Spleen (tissue), 11 donors: ENCODE results near the gene TYMP. TPM values are rescaled to one million over a fixed set of nuclear protein-coding genes. Genes with fewer than 3 reads are reported as not detected.

Experiments used
- DNase-seq: peaks from one replicate; pipeline ENCODE4 v3.0.0-alpha.2; 2020
- H3K27ac ChIP-seq, 8 donors: fragments of 200-600 bp; sonication (generic) in 7 of 8; 1 replicate in 4 of 8; 2 replicates in 4 of 8; pipeline versions ENCODE4 v1.5.0 to v1.8.0; 2016 to 2021; ENCODE audit warnings: inconsistent platforms in 4 of 8, mild to moderate bottlenecking in 4 of 8, moderate library complexity in 1 of 8
- H3K27me3 ChIP-seq, 7 donors: fragments of 200-600 bp; sonication (generic) in 6 of 7; replicated peaks in 1 of 7; 1 replicate in 4 of 7; 2 replicates in 3 of 7; pipeline versions ENCODE4 v1.5.0 to v1.8.0; 2016 to 2021; ENCODE audit warnings: inconsistent platforms in 3 of 7, mild to moderate bottlenecking in 1 of 7
- H3K36me3 ChIP-seq, 6 donors: fragments of 200-600 bp; sonication (generic) in 5 of 6; 1 replicate in 4 of 6; 2 replicates in 2 of 6; pipeline versions ENCODE4 v1.5.0 to v1.8.0; 2016 to 2021; ENCODE audit warnings: inconsistent platforms in 2 of 6
- H3K4me1 ChIP-seq, 6 donors: fragments of 200-600 bp; sonication (generic) in 5 of 6; 1 replicate in 3 of 6; 2 replicates in 3 of 6; pipeline versions ENCODE4 v1.5.0 to v1.8.0; 2016 to 2021; ENCODE audit warnings: inconsistent platforms in 3 of 6
- H3K4me3 ChIP-seq, 8 donors: fragments of 200-600 bp; sonication (generic) in 7 of 8; 1 replicate in 4 of 8; 2 replicates in 4 of 8; pipeline versions ENCODE4 v1.5.0 to v1.8.0; 2016 to 2021; ENCODE audit warnings: inconsistent platforms in 4 of 8, mild to moderate bottlenecking in 4 of 8, moderate library complexity in 2 of 8
- H3K9me3 ChIP-seq, 8 donors: fragments of 200-600 bp; sonication (generic) in 7 of 8; 1 replicate in 4 of 8; 2 replicates in 4 of 8; pipeline versions ENCODE4 v1.5.0 to v1.8.0; 2016 to 2021; ENCODE audit warnings: inconsistent platforms in 4 of 8
- CTCF ChIP-seq, 11 experiments: fragments of 200-600 bp in 7 of 11; fragments of 450-650 bp in 4 of 11; sonication (generic) in 4 of 11; IDR thresholded peaks in 8 of 11; conservative IDR thresholded peaks in 3 of 11; 1 replicate in 7 of 11; 2 replicates in 4 of 11; pipeline versions ENCODE4 v1.4.0 to v1.8.0; 2016 to 2021; ENCODE audit warnings: antibody characterized with exemption in 11 of 11, inconsistent platforms in 4 of 11, mild to moderate bottlenecking in 1 of 11
- POLR2A ChIP-seq, 3 donors: fragments of 450-650 bp; IDR thresholded peaks; one replicate each; pipeline ENCODE4 v1.5.1; 2017; ENCODE audit warnings: antibody characterized with exemption in 3 of 3, mild to moderate bottlenecking in 1 of 3
- POLR2AphosphoS5 ChIP-seq, 3 donors: sonication (generic); formaldehyde crosslinking; IDR thresholded peaks; one replicate each; pipeline ENCODE4 v1.5.1; 2017; ENCODE audit warnings: antibody characterized with exemption in 3 of 3
- WGBS, 5 donors: extraction: QIAGEN DNeasy Blood & Tissue Kit in 3 of 5; methylation state at CpG; one replicate each; pipeline versions ENCODE4 v1.1.5 to v1.1.7; 2013 to 2018; 5-methylcytosine and 5-hydroxymethylcytosine counted together
- intact Hi-C: fragments of 100-400 bp; cut with DNase I; formaldehyde crosslinking; loops from one replicate; pipeline ENCODE4 v1.15.0; 2023; ENCODE audit warnings: low total_unique reads
- polyA plus RNA-seq, 3 donors: library from polyadenylated mRNA; stranded (reverse); fragments of 200-250 nt; gene quantifications; one replicate each; pipeline ENCODE4 v1.2.1, GENCODE V29; 2013
- total RNA-seq, 7 donors: library from RNA; depleted of rRNA in 3 of 7; stranded (reverse); fragments of >200 nt in 3 of 7; fragmentation: NEBNext Ultra II Directional in 4 of 7; extraction: Animal tissue kit (Norgen Biotek cat#: 25700) in 4 of 7; gene quantifications; one replicate each; pipeline versions ENCODE4 v1.1.0 to v1.2.1, GENCODE V29; 2016 to 2021
- donor health status: healthy with polysubstance abuse.
- donor health status: DM: no; HTN: no; CAD: no; lungs with moderate emphysema.
- donor health status: DM: no; HTN: no; CAD: no.
- donor health status: Bipolar disorder and iron deficiency.
- donor health status: healthy.
- donor health status: DM: no; HTN: no; CAD: no.
- donor health status: DM: yes; HTN: yes; CAD: no.

TYMP gene
- total and polyA plus RNA-seq, 10 donors: 73.7 to 284 (median 145) TPM

GRCh38 chr22:50523806-50524675, 5.8 kb downstream of the TYMP start:
- DNase-seq: no peak
- Histone ChIP-seq H3K27ac (peak overlapping the region in 4 of 8 donors; percentile 99 to 100 (median 100)), H3K27me3 (no peaks in the 10 kb centered on the region), H3K36me3 (peaks cover 0 to 68% (median 47%) of the 10 kb centered on the region in 6 donors), H3K9me3 (no peaks in the 10 kb centered on the region), H3K4me3 (peak overlapping the region in 7 of 8 donors; percentile 80 to 97 (median 84)), H3K4me1 (peaks cover 29 to 62% (median 43%) of the 10 kb centered on the region in 6 donors)
- intact Hi-C loops: no loop called here
- TF ChIP-seq CTCF (IDR thresholded peaks at IDR 0.05 in 8 of 11, conservative IDR thresholded peaks at IDR 0.05 in 3 of 11): no peak
- TF ChIP-seq POLR2AphosphoS5 (IDR thresholded peaks at IDR 0.05): peak in 1 of 3 donors; percentile 64
- WGBS, 5 donors: 76 to 90% (median 85%) methylated on average over 8 to 25 of the region's 25 CpGs

- intact Hi-C loops: no loop called here
- DNase-seq: no peak
- TF ChIP-seq CTCF (IDR thresholded peaks at IDR 0.05 in 8 of 11, conservative IDR thresholded peaks at IDR 0.05 in 3 of 11) (no peak), POLR2AphosphoS5 (IDR thresholded peaks at IDR 0.05) (no peak), POLR2A (IDR thresholded peaks at IDR 0.05) (no peak)
- Histone ChIP-seq H3K27ac (no peak overlapping the region), H3K36me3 (peaks cover 0 to 68% (median 53%) of the 10 kb centered on the region in 6 donors), H3K9me3 (no peaks in the 10 kb centered on the region), H3K4me1 (peaks cover 24 to 56% (median 37%) of the 10 kb centered on the region in 6 donors), H3K4me3 (no peak overlapping the region), H3K27me3 (no peaks in the 10 kb centered on the region)
- WGBS, 5 donors: 91 to 97% (median 94%) methylated on average over 13 to 16 of the region's 16 CpGs
Observed at GRCh38 chr22:50523458-50523805, 6.4 kb downstream of the TYMP start.

- peaks cover 24 to 51% (median 32%) of the 10 kb centered on the region in 6 donors for H3K4me1 ChIP-seq
- no peaks in the 10 kb centered on the region for H3K9me3 ChIP-seq
- no peaks in the 10 kb centered on the region for H3K27me3 ChIP-seq
- intact Hi-C loops: no loop called here
- TF ChIP-seq POLR2AphosphoS5 (IDR thresholded peaks at IDR 0.05) (peak in 1 of 3 donors; percentile 68), CTCF (IDR thresholded peaks at IDR 0.05 in 8 of 11, conservative IDR thresholded peaks at IDR 0.05 in 3 of 11) (no peak), POLR2A (IDR thresholded peaks at IDR 0.05) (no peak)
- peaks cover 0 to 68% (median 58%) of the 10 kb centered on the region in 6 donors for H3K36me3 ChIP-seq
- H3K4me3 ChIP-seq: no peak overlapping the region
- no peak for DNase-seq
- H3K27ac ChIP-seq: no peak overlapping the region
- WGBS, 5 donors: 90 to 93% (median 92%) methylated on average over 14 to 22 of the region's 22 CpGs
Observed at GRCh38 chr22:50522806-50523438, 6.9 kb downstream of the TYMP start.
